Measurements from ENCODE around the gene HUNK. TPM values are rescaled to one million over a fixed set of nuclear protein-coding genes. Genes with fewer than 3 reads are reported as not detected.

HUNK gene
- total and polyA plus RNA-seq, 2 of the 8 experiments (the other 6 are each of a cell fraction or from before 2014, with no cell fraction given), result 1.9 to 10.2 TPM

DNA sequence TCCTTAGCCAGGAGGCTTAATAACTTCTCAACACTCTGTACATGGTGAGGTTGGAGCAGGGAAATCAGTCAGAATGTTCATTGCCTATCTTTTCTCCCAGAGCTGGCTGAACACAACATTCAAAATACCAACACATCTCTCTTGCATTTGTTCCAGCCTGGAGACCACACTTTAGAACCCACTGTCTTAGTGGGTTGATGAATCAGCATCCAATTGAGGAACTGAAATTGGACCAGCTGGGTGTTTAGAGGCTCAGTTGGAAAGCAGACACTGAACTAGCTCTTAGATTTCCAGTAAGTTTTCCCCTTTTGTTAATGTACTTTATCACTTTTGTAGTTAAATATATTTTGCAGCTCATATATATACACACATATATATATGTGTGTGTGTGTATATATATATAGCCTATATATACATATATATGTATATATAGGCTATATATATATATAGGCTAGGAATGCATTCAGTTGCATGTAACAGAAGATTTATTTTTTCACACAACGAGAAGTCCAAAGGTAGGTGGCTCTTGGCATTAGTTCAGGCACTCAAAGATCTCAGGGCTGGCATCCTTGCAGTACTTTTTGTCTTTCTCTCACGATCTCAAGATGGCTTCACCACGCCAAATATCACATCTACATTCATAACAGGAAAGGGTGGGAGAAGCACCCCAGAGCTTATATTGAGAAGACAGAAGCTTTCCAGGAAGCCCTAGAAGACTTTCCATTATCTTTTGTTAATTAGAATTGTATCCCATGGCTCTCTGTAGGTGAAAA is 35.0 kb upstream of the HUNK start (continued):
- TF ChIP-seq RNF2 (IDR thresholded peaks at IDR 0.05; ENCODE audit: borderline replicate concordance, low read depth, low read length, missing control alignments, poor library complexity, severe bottlenecking), result no peak
- TF ChIP-seq RXRA (IDR thresholded peaks at IDR 0.05; ENCODE audit: insufficient read depth, low read depth, low read length), result no peak
- no peak for TF ChIP-seq CBX5 (IDR thresholded peaks at IDR 0.05; ENCODE audit: low read depth, low read length)
- no peak for TF ChIP-seq KDM1A (IDR thresholded peaks at IDR 0.05; ENCODE audit: borderline replicate concordance, low read length)
- TF ChIP-seq, protein P1, sequence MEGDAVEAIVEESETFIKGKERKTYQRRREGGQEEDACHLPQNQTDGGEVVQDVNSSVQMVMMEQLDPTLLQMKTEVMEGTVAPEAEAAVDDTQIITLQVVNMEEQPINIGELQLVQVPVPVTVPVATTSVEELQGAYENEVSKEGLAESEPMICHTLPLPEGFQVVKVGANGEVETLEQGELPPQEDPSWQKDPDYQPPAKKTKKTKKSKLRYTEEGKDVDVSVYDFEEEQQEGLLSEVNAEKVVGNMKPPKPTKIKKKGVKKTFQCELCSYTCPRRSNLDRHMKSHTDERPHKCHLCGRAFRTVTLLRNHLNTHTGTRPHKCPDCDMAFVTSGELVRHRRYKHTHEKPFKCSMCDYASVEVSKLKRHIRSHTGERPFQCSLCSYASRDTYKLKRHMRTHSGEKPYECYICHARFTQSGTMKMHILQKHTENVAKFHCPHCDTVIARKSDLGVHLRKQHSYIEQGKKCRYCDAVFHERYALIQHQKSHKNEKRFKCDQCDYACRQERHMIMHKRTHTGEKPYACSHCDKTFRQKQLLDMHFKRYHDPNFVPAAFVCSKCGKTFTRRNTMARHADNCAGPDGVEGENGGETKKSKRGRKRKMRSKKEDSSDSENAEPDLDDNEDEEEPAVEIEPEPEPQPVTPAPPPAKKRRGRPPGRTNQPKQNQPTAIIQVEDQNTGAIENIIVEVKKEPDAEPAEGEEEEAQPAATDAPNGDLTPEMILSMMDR (IDR thresholded peaks at IDR 0.05; ENCODE audit: control extremely low read depth in 1 of 3, insufficient read depth in 1 of 3, low read depth in 1 of 3, low read length in 3 of 3), result no peak
